ENCODE results near the gene QSOX1.

QSOX1 gene

DNA sequence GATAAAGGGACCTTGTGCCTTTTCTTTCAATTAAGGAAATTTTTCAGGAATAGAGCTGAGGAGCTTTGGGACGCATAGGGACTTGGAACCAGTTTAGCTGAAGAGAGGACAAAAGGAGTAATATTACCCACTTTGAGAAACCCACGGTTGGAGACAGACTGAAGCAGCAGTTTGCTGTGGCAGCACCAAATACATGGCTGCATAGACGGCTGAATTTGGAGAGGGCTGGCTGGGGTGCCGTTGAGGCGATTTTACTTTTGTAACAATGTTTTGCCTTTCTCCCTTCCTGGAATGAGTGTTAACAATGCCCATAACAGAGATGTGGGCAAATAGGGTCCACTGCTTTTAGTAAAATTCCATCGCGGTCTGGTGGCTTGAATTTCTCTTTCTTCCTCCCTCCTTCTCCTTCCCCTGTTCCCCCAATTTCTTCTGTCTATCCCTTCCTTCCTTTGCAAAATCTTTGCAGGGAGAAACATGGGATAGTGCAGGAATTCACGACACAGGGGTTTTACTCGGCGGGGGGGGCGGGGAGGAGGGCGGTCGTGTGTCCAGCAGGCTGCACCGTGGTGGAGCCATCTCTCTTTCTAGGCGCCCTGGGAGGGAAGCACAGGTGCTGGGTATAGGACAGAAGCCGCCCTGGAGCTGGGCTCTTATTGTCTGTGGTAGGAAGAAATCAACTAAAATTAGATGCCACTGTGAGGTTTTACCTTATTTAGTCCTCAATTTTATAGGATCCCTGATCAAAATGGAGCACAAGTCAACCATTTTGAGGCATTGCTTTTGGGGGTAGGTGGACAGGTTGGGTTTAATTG lies 82.2 kb downstream of the QSOX1 start:
- DNase-seq = no peak

GRCh38 chr1:180237869-180238476 lies 83.3 kb downstream of the QSOX1 start:
- DNase-seq = no peak

DNA sequence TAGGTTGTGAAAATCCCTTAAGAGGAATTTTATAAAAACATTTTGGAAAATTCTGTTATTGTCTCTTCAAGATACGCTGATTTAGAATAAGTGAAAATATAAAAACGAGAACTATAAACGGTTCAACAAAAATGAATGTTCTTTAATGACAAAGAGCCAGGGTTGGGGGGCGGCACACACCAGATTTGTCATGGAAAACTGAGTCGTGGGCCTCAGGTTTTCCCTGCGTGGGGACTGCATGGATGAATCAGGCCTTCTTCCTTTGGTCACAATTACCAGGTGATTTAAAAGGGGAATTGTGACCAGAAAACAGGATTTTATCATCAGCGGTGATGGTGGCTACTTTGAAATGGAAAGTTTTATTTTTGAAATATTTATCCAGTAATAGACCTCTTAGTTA lies 84.0 kb downstream of the QSOX1 start:
- DNase-seq = no peak

GRCh38 chr1:180239145-180240096 lies 84.8 kb downstream of the QSOX1 start:
- DNase-seq = no peak

DNA sequence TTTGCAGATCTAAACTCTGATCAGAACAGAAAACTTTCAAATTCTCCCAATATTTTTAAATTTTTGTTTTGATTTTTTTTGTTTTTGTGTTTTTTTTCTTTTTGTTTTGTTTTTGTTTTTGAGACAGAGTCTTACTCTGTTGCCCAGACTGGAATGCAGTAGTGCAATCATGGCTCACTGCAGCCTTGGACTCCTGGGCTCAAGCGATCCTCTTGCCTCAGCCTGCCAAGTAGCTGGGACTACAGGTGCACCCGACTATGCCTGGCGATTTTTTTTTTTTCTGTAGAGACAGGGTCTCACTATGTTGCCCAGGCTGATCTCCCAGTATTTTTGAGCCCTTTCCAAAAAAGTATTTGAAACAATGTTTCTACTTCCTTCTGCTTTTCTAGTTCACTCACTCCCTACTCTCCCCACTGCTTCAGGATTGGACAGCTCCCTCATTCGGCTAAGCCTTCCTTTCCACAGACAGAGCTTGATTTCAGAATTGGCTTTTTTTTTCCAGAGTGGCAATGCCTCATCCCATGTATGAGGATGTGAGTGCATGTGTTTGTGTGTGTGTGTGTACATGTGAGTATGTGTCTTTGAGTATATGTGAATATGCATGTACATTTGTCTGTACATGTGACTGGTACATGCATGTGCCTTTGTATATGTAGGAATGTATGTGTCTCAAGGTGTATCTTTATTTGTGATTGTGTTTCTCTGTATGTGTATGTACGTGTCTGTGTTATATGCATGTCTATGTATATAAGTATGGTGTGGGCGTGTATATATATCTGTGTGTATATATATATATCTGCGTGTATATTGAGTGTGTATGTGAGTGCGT lies 87.3 kb downstream of the QSOX1 start:
- no peak for DNase-seq

GRCh38 chr1:180243517-180244221 lies 89.0 kb downstream of the QSOX1 start:
- DNase-seq = no peak

DNA sequence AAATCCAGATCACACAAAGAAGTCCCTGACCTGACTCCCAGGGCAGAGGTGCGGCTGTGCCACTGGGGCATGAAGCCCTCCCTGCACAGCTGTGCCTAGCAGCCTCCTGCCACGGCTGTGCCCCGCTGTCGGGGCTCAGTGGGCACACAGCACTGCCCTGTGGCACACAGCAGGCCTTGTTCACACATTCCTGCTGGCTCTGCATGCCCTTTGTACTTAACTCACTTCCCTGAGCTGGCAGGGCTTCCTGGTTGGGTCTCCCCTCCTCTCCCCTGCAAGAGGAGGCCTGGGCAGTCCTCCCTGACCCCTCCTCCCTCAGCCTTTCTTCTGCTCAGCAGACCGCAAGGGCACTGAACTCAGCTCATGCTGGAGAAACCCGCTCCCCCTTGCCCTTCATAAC lies 90.2 kb downstream of the QSOX1 start:
- DNase-seq = no peak

DNA sequence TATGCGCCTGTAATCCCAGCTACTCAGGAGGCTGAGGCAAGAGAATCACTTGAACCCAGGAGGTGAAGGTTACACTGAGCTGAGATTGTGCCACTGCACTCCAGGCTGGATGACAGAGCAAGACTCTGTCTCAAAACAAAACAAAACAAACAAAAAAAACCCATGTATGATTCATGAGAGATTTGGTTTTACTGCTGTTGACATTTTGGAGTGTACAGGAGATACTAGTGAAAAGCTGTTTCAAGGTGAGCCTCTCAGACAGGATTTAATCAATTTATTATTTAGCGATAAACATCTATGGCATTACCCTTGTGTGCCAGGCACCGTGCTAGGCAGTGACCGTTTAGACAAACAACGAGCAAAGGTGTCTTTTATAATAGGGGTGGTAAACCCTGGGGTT lies 91.9 kb downstream of the QSOX1 start:
- DNase-seq = no peak

DNA sequence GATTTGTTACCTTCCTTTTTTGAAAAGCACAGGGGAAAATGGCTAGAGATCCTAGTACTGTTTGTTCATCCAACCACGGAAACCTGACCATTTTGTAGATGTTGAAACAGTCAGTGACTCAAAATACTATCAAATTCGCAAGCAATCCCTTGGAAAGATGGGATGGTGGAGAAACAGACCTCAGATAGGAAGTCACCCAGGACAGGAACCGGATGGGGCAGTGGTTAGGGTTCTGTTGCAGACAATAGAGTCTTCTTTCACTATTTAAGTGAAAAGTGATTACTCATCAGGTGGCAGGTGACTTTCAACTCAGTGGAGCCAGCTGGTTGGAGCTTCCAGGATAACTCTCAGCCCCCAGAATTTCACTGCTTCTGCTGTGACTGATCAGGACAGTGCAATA lies 92.4 kb downstream of the QSOX1 start:
- DNase-seq = no peak

DNA sequence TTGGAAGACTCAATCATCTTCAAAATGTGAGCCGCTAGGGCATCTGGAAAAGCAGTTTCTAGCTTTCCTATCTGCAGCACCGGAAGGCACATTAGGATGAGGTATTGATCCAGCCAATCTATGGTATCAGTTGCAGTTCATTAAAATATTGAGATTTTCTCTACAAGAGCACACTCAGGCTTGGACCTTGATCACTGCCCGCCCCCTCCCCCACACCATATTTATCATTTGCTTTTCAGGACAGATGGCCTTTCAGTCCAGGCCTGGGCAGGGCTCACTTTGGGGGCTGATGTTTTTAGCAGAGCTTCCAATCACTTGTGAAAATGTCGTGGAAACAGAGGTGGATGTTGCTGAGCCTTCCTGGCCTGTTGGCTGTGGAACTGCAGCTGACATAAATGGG lies 92.9 kb downstream of the QSOX1 start:
- DNase-seq = no peak

GRCh38 chr1:180248176-180248575 lies 93.5 kb downstream of the QSOX1 start:
- no peak for DNase-seq

DNA sequence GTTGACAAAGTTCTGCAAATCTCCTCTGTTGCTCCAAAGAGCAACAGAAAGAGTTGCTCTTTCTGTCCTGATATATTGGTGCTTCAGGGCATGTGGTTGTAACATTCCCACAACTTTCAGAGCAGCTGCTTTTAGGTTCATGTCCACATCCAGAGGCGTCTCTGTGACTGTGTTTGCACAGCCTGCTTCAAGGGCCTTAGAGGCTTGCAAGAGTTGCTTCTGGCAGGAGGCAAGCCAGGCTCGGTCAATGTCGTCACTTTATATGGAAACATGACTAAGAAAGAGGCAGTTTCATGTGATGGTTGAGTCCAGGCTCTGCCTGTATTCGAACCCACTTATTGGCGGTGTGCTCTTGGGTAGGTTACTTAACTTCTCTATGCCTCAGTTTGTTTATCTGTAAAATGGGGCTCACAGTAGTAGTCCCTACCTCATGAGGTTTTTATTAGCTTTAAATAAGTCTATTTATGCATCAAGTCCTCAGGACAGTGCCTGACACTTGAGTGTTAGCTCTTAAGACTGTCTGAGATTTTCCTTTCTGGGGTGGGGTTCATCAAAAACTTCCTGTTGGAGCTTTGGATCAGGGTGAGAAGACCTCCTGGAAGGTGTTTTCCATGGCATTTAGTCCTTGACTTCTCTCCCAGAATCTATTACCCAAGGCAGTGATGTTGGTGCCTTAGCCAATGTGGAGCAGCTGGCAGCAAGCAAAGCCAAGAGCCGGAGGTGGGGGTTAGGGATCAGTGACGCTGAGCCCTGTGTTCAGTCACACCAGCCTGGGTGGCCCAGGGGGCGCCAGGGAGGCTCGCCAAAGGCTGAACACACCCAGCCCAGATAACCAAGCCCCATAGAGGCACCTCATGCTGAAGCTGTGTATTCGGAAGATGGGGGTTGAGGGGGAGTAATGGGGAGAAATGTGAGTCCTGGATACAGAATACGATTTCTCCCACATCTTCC lies 94.3 kb downstream of the QSOX1 start:
- no peak for DNase-seq

GRCh38 chr1:180249725-180250498 lies 95.2 kb downstream of the QSOX1 start:
- DNase-seq = no peak

GRCh38 chr1:180250499-180250770 lies 95.8 kb downstream of the QSOX1 start:
- DNase-seq = no peak

- DNase-seq = no peak
Measured at GRCh38 chr1:180250883-180251509, 96.3 kb downstream of the QSOX1 start.

- no peak for DNase-seq
Measured at GRCh38 chr1:180251526-180252305, 97.0 kb downstream of the QSOX1 start.

- DNase-seq = peak; percentile 70
Measured at GRCh38 chr1:180252638-180253536, 98.2 kb downstream of the QSOX1 start.

Measured in CD4-positive, alpha-beta T cell treated with Interleukin-6 for 4 hours (primary cell).